HG03442 (cell line): ENCODE data around the gene XAB2.

Experiments
- ATAC-seq: cut with Tn5 transposase; IDR thresholded peaks from one replicate; pipeline ENCODE4 v1.9.1; 2021; ENCODE audit warnings: mild to moderate bottlenecking, moderate library complexity; ENCODE audit not compliant: unreplicated experiment

XAB2 gene

DNA sequence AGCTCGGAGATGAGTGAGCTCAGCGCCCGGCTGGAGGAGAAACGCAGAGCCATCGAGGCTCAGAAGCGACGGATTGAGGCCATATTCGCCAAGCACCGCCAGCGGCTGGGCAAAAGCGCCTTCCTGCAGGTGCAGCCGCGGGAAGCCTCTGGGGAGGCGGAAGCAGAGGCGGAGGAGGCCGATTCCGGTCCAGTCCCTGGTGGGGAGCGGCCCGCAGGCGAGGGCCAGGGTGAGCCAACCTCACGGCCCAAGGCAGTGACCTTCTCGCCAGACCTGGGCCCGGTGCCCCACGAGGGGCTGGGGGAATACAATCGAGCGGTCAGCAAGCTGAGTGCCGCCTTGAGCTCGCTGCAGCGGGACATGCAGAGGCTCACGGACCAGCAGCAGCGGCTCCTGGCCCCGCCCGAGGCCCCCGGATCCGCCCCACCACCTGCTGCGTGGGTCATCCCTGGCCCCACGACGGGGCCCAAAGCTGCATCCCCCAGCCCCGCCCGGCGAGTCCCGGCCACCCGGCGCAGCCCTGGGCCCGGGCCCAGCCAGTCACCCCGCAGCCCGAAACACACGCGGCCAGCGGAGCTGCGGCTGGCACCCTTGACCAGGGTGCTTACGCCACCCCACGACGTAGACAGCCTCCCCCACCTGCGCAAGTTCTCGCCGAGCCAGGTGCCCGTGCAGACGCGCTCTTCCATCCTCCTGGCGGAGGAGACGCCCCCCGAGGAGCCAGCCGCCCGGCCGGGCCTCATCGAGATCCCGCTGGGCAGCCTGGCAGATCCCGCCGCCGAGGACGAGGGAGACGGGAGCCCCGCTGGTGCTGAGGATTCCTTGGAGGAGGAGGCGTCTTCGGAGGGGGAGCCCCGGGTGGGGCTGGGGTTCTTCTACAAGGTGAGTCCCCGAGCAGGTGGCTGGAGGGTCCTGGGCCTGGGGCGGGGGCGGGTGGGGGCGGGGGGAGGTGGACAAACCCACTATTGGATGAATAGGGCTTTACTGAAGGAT is 16.8 kb downstream of the XAB2 start:
- no peak for ATAC-seq

DNA sequence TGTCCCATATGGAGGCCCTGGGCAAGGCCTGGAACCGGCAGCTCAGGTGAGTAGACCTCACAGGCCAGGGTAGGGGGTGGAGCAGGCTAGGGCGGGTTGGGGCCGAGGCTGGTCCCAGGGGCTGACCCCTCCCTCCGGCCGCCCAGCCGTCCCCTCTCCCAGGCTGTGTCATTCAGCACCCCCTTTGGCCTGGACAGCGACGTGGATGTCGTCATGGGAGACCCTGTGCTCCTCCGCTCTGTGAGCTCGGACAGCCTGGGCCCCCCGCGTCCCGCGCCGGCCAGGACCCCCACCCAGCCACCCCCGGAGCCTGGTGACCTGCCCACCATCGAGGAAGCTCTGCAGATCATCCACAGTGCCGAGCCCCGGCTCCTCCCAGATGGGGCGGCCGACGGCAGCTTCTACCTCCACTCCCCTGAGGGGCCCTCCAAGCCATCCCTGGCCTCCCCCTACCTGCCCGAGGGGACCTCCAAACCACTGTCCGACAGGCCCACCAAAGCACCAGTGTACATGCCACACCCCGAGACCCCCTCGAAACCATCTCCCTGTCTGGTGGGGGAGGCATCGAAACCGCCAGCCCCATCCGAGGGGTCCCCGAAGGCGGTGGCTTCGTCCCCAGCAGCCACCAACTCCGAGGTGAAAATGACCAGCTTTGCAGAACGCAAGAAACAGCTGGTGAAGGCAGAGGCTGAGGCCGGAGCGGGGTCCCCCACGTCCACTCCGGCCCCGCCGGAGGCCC is 17.6 kb downstream of the XAB2 start:
- no peak for ATAC-seq

DNA sequence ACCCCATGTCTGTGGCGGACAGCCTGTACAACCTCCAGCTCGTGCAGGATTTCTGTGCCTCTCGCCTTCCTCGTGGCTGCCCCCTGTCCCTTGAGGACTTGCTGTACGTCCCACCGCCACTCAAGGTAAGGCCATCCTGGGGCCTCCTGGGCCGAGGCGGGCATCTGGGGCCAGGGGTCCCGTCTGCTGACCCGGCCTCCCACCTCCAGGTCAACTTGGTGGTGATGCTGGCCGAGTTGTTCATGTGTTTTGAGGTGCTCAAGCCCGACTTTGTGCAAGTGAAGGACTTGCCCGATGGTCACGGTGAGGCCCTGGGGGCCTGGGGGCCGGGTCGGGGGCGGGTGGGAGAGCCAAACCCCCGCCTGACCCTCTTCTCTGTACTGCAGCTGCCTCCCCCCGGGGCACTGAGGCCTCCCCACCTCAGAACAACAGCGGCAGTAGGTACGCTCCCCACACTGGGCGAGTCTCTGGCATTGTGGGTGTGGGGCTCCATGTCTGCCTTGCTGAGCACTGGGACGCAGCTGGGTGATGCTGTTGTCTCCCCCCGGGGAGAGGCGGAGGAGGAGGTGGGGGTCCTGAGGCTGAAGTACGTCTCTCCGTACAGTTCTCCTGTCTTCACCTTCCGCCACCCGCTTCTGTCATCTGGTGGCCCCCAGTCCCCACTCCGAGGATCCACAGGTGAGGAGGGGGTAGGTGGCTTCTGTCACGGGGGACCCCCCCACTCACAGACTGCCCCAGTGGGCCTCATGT is 18.7 kb downstream of the XAB2 start:
- no peak for ATAC-seq

DNA sequence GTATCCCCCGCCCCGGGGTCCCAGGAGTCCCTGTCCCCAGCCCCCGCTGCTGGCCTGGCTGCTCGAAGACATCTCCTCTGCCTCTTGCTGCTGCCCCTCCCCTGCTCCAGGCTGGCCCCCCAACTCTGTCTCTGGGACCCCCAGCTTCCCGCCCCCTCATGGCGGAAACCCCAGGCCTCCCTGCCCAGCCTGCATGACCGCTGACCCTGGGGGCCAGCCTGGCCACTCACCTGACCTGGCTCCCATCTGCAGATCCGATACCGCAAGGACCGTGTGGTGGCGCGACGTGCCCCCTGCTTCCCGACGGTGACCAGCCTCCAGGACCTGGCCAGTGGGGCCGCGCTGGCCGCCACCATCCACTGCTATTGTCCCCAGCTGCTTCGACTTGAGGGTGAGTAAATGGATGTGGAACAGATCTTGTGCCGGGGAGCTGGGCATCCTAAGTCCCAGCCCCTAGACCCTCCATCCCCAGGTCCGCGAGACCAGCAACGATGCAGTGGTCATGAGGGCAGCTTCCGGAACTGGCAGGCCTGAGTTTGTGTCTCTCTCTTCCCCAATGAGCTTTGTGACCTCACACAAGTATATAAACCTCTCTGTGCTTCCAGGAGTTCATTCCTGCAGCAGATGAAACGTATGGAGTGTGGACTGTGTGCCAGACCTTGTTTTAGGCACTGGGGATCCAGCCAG is 21.3 kb downstream of the XAB2 start:
- ATAC-seq: no peak

DNA sequence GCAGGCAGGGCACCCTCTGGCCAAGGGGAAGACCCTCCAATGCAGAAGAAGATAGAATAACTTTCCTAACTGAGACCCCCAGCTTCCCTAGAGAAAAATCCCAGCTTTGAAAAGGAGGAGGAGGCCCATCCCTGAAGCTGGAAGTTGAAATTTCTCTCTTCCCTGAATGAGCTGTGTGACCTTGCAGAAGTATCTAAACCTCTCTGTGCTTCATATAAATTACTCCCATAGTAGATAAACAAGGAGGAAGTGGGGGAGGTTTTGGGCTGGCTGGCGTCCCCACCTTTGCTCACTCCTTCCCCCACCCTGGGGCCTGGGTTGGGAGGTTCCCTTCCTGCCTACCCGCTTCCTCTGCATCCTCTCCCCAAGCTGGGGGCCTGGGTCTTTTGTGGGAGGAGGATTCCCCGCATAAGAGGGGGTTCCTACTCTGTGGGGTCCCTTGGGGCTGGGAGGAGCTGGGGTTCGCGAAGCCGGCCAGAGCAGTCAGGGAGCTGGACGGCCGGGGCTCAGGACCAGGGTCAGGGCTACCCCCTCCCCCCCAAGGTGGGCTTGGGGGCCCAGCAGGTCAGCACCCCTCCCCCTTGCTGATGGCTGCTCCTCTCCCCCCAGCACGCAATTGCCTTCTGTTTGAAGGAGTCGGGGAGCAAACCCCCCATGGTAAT is 22.0 kb downstream of the XAB2 start:
- no peak for ATAC-seq

DNA sequence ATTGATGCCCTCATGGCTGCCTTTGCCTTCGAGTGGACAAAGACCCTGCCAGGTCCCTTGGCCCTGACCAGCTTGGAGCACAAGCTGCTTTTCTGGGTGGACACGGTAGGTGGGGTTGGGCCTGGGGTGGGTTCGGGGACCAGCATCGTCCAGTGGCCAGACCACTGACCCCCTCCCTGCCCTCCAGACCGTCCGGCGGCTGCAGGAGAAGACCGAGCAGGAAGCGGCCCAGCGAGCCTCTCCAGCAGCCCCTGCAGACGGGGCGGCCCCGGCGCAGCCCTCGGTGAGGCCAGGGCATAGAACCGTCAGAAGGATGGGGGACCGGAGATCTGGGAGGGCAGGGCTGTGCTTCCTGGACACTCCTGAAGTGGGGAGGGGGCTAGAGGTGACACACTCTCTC is 23.1 kb downstream of the XAB2 start:
- no peak for ATAC-seq

DNA sequence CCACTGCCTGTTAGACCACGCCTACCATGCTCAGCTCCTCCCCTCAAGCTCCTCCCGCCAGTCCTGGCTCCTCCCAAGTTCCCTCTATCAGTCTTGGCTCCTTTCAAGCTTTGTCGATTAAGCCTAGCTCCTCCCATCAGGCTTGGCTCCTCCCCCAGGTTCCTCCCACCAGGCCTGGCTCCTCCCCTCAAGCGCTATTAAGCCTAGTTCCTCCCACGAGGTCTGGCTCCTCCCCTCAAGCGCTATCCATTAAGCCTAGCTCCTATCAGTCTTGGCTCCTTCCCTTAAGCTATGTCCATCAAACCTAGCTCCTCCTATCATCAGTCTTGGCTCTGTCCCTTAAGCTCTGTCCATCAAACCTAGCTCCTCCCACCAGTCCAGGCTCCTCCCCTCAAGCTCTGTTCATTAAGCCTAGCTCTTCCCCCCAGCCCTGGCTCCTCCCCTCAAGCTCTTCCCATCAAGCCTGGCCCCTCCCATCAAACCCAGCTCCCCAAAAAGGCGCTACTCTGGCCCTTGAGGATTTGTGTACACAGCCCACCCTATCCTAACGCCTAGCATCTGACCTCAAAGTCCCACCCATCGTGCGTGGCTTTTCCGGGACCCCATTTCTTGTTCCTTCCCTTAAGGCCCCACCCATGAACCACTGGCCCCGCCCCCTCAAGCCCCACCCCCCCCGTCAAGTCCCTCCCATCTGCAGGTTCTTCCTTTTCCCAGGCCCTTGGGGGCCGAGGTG is 23.7 kb downstream of the XAB2 start:
- ATAC-seq: no peak

DNA sequence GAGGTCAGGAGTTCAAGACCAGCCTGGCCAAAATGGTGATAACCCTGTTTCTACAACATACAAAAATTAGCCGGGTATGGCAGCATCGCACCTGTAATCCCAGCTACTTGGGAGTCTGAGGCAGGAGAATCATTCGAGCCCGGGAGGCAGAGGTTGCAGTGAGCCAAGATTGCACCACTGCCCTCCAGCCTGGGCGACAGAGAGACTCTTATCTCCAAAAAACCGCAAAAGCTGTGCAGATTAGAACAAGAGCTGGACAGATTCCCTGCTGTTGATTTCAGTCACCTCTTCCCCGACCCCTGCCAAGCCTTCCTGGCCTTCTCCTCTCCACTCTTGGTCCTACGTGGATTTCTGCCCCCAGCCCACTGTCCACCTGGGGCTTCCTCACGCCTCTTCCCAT is 25.4 kb downstream of the XAB2 start:
- ATAC-seq: no peak

DNA sequence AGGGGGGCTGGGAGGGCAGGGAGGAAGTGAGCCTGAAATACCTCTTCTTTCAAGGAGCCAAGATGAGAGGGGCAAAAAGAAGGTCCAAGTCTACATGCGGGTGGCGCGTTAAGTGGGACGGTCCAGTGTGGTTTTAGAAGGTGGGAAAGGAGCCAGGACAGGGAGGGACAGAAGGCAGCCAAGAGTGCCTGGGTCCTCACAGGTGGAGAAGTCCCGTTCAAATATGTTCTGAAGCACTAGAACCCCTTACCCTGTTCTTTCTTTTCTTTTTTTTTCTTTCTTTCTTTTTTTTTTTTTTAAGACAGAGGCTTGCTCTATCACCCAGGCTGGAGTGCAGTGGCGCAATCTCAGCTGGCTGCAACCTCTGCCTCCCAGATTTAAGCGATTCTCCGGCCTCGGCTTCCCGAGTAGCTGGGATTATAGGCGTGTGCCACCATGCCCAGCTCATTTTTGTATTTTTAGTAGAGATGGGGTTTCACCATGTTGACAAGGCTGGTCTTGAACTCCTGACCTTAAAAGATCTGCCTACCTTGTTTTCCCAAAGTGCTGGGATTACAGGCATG is 26.3 kb downstream of the XAB2 start:
- no peak for ATAC-seq

DNA sequence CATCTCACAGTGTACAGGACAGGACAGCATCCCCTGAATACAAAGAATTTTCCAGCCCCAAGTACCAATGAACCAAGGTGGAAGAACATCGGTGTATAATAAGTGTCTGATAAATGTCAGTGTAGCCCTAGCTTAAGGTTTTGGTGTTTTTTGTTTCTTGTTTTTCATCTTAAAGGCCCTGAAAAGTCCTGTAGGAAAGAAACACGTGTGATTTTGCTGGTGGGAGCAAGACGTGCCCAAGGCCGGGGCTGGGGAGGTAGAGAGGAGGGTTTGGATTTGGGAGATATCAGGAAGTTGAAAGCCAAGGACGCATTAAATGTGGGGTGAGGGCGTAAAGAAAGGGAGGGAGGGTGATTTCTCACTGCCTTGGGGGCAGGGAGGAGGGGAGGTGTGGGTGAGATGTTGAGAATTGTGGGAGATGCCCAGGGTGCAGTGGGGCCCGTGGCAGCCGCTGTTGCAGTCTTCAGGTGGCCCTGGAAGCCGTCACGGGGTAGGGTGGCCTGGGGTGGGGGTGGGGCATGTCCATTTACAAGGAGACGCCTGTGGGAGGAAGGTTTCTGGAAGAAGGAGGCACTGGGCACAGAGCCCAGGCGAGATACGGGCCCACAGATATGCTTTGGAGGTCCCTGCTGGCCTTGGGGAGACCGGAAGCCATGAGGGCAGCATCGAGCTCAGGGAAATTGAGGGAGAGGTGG is 27.0 kb downstream of the XAB2 start:
- no peak for ATAC-seq

DNA sequence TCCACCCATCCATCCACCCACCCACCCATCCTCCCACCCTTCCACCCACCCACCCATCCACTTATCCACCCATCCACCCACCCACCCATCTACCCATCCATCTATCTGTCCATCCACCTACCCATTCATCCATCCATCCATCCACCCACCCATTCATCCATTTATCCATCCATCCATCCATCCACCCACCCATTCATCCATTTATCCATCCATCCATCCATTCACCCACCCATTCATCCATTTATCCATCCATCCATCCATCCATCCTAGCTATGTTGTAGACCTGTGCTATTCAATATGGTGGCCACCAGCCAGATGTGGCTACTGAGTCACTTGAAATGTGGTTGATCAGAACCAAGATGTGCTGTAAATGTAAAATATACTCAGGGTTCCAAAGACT is 28.6 kb downstream of the XAB2 start:
- no peak for ATAC-seq

DNA sequence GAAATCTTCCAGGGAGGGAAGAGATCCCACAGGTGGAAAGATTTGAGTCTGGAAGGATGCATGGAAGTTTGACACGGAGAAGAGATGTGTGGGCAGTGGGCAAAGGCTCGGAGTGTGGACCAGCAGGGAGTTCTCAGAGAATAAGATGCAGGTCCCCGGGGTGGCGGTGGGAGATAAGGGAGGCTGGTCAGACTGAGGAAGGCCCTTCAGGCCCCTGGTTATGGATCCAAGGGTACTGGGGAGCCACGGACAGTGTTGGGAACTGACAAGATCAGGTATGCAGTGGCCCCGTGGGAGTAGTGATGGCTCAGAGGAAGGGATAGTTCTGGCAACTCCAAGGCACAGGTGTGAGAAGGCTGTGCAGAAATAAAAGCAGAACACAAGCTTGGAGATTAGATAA is 31.2 kb downstream of the XAB2 start:
- ATAC-seq: no peak

DNA sequence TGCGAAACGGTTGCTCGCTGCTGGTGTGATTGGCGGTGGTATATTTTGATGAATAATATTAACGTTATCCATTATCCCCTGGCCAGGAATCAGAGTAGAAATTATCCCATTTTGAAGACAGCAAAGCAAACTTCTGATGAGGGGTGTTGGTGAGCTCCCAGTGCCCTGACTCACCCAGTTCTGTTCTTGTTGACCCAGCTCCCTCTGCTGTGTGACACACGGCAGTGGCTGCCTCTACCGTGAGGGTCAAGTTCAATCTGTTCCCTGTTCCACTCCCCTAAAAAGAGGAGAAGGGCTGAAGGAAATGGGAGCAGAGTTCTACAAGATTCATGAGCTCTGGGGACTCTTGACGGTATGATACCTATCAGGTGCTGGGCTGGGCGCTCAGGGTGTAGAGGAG is 31.7 kb downstream of the XAB2 start:
- ATAC-seq: no peak

DNA sequence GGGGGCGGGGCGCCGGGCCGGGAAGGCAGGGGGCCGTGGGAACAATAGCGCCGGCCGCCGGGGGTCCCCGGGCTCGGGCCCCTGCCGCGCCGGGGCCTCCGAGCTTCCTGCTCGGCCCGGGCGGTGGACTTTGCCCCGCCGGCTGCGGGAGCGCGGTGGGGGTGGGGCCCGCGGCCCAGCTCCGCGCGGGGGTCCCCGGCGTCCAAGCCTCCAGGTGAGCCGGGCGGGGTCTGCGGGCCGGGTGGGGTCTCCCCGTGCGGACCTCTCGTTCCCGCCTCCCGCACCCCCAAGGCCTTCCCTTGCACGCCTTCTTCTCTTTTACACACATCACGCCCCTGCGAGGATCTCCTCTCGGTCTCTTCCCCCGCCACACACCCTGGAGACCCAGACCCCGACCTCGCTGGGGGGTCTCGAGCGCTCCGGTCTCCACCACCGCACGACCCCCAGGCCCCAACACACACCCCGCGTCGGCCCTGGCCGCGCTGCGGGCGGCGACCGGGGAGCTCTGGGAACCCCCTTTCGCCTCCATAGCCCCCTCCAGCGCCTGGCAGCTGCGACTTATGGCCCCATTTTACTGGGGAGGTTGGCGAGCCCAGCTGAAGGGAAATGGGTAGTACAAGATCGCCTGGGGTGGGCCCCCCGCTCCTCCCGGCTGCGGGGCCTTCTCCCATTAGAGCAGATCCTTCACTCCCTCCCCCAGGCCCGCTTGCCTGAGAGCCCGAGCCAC is 33.0 kb downstream of the XAB2 start:
- no peak for ATAC-seq

DNA sequence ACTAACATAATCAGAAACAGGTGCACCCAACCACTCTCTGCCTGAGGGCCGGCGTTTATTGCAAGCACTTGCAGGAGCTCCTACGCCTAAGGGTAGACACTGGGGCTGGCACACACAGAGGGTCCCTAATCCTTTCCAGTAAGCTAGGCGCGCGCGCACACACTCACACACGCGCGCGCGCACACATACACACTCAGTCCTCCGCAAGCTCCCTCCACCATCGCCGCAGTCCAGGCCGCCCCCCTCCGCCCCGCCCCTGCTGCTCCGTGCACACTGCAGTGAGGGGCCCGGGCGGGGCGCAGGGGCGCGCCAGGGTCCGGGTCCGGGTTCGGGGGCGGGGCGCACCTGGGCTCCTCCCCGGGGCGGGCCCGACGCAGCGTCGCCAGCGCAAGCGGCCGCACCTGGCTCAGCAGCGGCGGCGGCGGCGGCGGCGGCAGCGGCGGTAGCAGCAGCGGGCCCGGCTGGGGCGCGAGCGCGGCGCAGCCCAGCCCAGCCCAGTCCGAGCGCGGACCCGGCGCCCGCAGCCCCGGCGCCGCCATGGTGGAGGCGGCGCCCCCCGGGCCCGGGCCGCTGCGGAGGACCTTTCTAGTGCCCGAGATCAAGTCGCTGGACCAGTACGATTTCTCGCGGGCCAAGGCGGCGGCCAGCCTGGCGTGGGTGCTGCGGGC is 33.7 kb downstream of the XAB2 start, which contains the start of gene CAMSAP3:
CAMSAP3 (plus strand) TSS at position 398 of the 668 bp plus-strand sequence; CDS start at position 538, 140 bp downstream.
- ATAC-seq: no peak

DNA sequence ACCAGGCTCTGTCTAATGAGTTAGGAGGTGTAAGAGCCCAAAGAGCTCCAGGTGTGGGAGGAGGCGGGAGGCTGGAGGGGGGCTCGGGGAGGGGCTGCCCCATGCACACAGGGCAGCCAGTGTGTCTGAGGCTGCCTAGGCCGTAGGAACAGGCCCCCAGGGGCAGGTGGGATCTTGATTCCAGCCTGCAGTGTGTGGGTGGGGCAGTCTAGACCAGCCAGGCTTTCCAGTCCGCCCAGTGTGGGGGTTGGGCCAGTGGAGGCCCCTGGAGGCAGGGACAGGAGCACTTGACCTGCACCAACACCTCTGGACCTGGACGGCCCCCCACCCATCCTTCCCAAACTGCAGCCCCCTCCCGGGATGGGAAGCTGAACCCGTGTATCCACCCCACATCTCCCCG is 39.1 kb downstream of the XAB2 start:
- ATAC-seq: no peak

DNA sequence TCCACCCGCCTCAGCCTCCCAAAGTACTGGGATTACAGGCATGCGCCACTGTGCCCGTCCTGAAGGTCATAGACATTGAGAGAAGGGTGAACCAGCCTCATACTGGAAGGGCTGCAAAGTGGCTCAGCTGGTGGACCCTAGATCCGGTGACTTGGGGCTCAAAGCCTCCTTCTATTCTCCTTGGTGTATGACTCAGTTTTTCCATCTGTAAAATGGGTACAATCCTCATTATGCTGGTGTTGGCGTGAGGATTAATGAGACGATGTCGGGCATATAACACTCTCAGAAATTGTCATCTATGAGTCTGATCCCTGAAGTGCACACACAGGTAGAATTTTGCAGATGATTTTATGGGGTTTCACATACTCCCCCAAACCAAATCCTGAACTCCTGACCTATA is 39.5 kb downstream of the XAB2 start:
- no peak for ATAC-seq
